GM12878 (cell line): ENCODE results near the gene PIK3R3. TPM values are rescaled to one million over a fixed set of nuclear protein-coding genes. Genes with fewer than 3 reads are reported as not detected.
A peak's percentile ranks its signal among the peaks of the same experiment; 100 is the strongest.

Experiments
- ATAC-seq: fragments of 200-7000 bp; cut with Tn5 transposase; 3 replicates; pipeline ENCODE4 v1.9.1; 2020; ENCODE audit warnings: mild to moderate bottlenecking, moderate library complexity
- BruUV-seq: library from RNA; stranded (reverse); fragments of 400-500 nt; replicated peaks from 2 replicates; lab custom pipeline; 2021; lab: Mats Ljungman, UMichigan
- CTCF ChIA-PET: fragments of 300-600 bp; sonication (Branson Sonifier 250); formaldehyde crosslinking; extraction: SDS; loops from one replicate; lab custom pipeline; 2021; ENCODE audit warnings: inconsistent platforms; lab: Yijun Ruan, JAX
- POLR2A ChIA-PET: fragments of 350-600 bp; formaldehyde crosslinking; extraction: SDS; loops from one replicate; lab custom pipeline; 2021; ENCODE audit warnings: inconsistent platforms; lab: Charles Lee
- RAD21 ChIA-PET: fragments of 300-600 bp; sonication (Branson Sonifier 250); formaldehyde crosslinking; loops from one replicate; lab custom pipeline; 2023; ENCODE audit warnings: antibody characterized with exemption; ENCODE audit not compliant: unreplicated experiment; lab: Charles Lee
- SMC1A ChIA-PET: fragments of 300-600 bp; sonication (Branson Sonifier 250); formaldehyde crosslinking; loops from one replicate; lab custom pipeline; 2023; ENCODE audit not compliant: unreplicated experiment, uncharacterized antibody; lab: Charles Lee
- DNase-seq: peaks from one replicate; pipeline ENCODE4 v3.0.0-alpha.2; 2011; ENCODE audit warnings: low read depth, low spot score
- FAIRE-seq: peaks from 3 replicates; lab custom pipeline; 2011; peaks lifted over from hg19 to GRCh38; lab: Jason Lieb, UNC
- H2AFZ ChIP-seq: 2 replicates; pipeline ENCODE4 v1.6.0; 2011; ENCODE audit warnings: low read depth, low read length, control low read depth; ENCODE audit not compliant: control insufficient read depth
- H3K27ac ChIP-seq: 2 replicates; pipeline ENCODE4 v1.5.1; 2011; ENCODE audit warnings: control low read depth; ENCODE audit not compliant: control insufficient read depth, insufficient read depth
- H3K27me3 ChIP-seq, 2 experiments: replicated peaks in 1 of 2; 2 replicates each; pipeline versions ENCODE4 v1.6.0 to v1.6.1; 2011; ENCODE audit warnings: low read length in 1 of 2; ENCODE audit not compliant: control insufficient read depth in 2 of 2, insufficient read depth in 2 of 2
- H3K36me3 ChIP-seq, 2 experiments: 2 replicates each; pipeline ENCODE4 v1.5.1; 2011; ENCODE audit warnings: low read length in 1 of 2; ENCODE audit not compliant: control insufficient read depth in 2 of 2, insufficient read depth in 2 of 2
- H3K4me1 ChIP-seq: 2 replicates; pipeline ENCODE4 v1.6.1; 2011; ENCODE audit warnings: mild to moderate bottlenecking, low read length, moderate library complexity, mixed read lengths; ENCODE audit not compliant: control insufficient read depth, insufficient read depth
- H3K4me2 ChIP-seq: 2 replicates; pipeline ENCODE4 v1.6.0; 2011; ENCODE audit warnings: control low read depth; ENCODE audit not compliant: control insufficient read depth, insufficient read depth
- H3K4me3 ChIP-seq: fragments of 200-600 bp; sonication (generic); 2 replicates; pipeline ENCODE4 v1.5.1; 2016
- H3K79me2 ChIP-seq: 2 replicates; pipeline ENCODE4 v1.6.0; 2011; ENCODE audit warnings: low read length; ENCODE audit not compliant: control insufficient read depth, insufficient read depth
- H3K9ac ChIP-seq: 2 replicates; pipeline ENCODE4 v1.8.0; 2011; ENCODE audit warnings: low read length, control low read depth, mixed read lengths; ENCODE audit not compliant: control insufficient read depth, insufficient read depth
- H3K9me3 ChIP-seq: replicated peaks from 3 replicates; pipeline ENCODE4 v1.5.1; 2011; ENCODE audit warnings: mild to moderate bottlenecking, low read length; ENCODE audit not compliant: control insufficient read depth, insufficient read depth
- H4K20me1 ChIP-seq: 2 replicates; pipeline ENCODE4 v1.6.0; 2011; ENCODE audit not compliant: control insufficient read depth, insufficient read depth
- CHD2 ChIP-seq: IDR thresholded peaks from 2 replicates; pipeline ENCODE4 v1.6.1; 2011; ENCODE audit warnings: low read depth, low read length, improper control_type of control experiment, borderline replicate concordance
- EGR1 ChIP-seq, 2 experiments: IDR thresholded peaks; 1 replicate in 1 of 2; 2 replicates in 1 of 2; pipeline ENCODE4 v1.6.1; 2011 to 2012; ENCODE audit warnings: low read depth in 2 of 2, low read length in 2 of 2, borderline replicate concordance in 1 of 2, mild to moderate bottlenecking in 1 of 2, moderate library complexity in 1 of 2
- POLR2A ChIP-seq: IDR thresholded peaks from 2 replicates; pipeline ENCODE4 v1.6.1; 2011; ENCODE audit warnings: low read depth, mild to moderate bottlenecking, low read length
- WGBS: methylation state at CpG from one replicate; pipeline ENCODE4 v1.1.6; 2016; ENCODE audit warnings: low lambda C conversion rate; ENCODE audit not compliant: insufficient replicate concordance, insufficient coverage; ENCODE audit errors: missing lambda C conversion rate; 5-methylcytosine and 5-hydroxymethylcytosine counted together
- in situ Hi-C: fragments of 300-500 bp; cut with MboI; formaldehyde crosslinking; loops from 9 replicates; pipeline ENCODE4 v1.14.3; 2018; ENCODE audit warnings: mixed read lengths
- intact Hi-C: fragments of 100-400 bp; cut with micrococcal nuclease; formaldehyde crosslinking; loops from one replicate; pipeline ENCODE4 v1.14.2; 2022; ENCODE audit not compliant: unreplicated experiment
- polyA plus RNA-seq, 11 experiments: library from polyadenylated mRNA; depleted of rRNA in 4 of 11; unstranded in 6 of 11; stranded (reverse) in 5 of 11; fragments of >200 nt; fragmentation: Nextera tagmentation in 4 of 11; fragmentation: Illumina TruSeq in 1 of 11; extraction: Ambion mirVana in 4 of 11; extraction: Trizol in 1 of 11; gene quantifications; 1 replicate in 1 of 11; 2 replicates in 10 of 11; pipeline versions ENCODE4 v1.2.1 to v1.2.3, GENCODE V29; 2011 to 2016; ENCODE audit warnings: inconsistent platforms in 2 of 11, missing spikeins in 2 of 11, low read depth in 1 of 11
- total RNA-seq, 4 experiments: library from RNA; depleted of rRNA in 3 of 4; stranded (reverse); fragments of >200 nt in 3 of 4; fragmentation: Illumina TruSeq in 1 of 4; extraction: Trizol in 1 of 4; gene quantifications; 2 replicates each; pipeline versions ENCODE4 v1.2.1 to v1.2.3, GENCODE V29; 2013 to 2021
- TF ChIP-seq, protein P1 (sequence below): fragments of 150-350 bp; IDR thresholded peaks from 2 replicates; pipeline ENCODE4 v1.6.1; 2014; ENCODE audit warnings: mild to moderate bottlenecking, low read depth, low read length

The PIK3R3 gene
- total and polyA plus RNA-seq, 10 of the 15 experiments (the other 5 are each of a cell fraction or from before 2014, with no cell fraction given), result 4.8 to 27.0 (median 19.8) TPM

DNA sequence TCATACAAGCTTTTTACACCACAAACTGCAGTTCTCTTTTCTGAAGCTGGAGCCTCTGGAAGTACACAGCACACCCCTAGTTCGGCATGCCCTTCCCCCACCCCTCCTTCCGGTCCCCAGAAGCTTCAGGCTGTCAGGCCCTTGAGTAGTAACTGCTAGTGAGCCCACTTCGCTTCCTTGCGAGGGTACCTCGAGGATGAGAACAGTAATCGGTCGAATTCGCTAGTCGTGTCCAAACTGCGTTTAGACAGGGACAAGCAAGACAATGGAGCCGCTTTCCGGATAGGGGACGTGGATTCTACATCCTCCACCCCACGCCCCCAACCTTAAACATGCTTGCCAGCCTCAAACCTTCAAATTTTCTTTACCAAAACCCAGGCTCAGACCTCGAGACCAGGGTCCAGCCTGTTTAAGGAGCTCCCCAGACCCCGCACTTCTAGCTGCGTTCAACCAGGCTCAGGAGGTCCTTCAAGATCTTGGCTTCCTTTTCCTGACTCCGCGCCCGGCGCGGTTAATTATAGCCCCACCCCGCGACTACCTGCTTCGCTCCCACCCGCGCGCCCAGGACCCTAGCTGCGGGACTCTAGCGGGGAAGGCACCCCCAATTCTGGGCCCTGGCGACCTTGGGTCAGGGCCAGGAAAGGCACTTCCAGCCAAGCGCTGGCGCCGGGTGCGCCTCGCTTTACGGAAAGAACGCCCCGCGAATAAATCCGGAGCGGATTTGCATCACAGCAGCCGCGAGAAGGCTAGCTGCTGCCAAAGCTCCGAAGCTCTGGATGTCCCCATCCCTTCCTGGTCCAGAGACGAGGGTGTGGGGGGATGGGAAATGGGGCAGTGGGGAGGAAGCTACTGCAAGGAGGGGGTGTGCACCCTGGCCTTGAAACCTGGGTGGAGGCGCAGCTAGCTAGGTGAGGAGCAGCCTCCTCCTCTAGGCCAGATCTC, 34.4 kb upstream of the PIK3R3 start:
- in situ Hi-C loops, result no loop called here

More for the DNA sequence above, 34.4 kb upstream of the PIK3R3 start:
- Histone ChIP-seq H3K9me3 (no peaks in the 10 kb centered on the region), H4K20me1 (no peaks in the 10 kb centered on the region; the same call in 1 of the 2 replicates), H3K36me3 (no peaks in the 10 kb centered on the region), H3K9ac (peak overlapping the region; percentile 59), H3K27me3 (no peaks in the 10 kb centered on the region; a peak in 1 of 4 replicates), H3K79me2 (no peaks in the 10 kb centered on the region), H3K4me2 (peak overlapping the region; percentile 76), H2AFZ (peak overlapping the region; percentile 90), H3K4me3 (peak overlapping the region; percentile 61; the same call in 1 of the 2 replicates), H3K27ac (no peak overlapping the region), H3K4me1 (peaks cover 15% of the 10 kb centered on the region)
- intact Hi-C loops, result no loop called here
- ChIA-PET RAD21 (interaction anchor here (0.5 to 1.8 kb wide), 5 partner anchors 32 to 93 kb away, joined by 3 to 5 read pairs (median 4); no protein-coding TSS in a partner anchor), POLR2A (interaction anchor here (1.5 to 1.7 kb wide), 2 partner anchors 9 to 43 kb away, joined by 5 read pairs; no protein-coding TSS in a partner anchor), CTCF (interaction anchor here (0.6 to 1.3 kb wide), 6 partner anchors 9 to 203 kb away, joined by 3 to 6 read pairs (median 3); no protein-coding TSS in a partner anchor), SMC1A (interaction anchor here (0.6 to 1.4 kb wide), 6 partner anchors 12 to 1131 kb away, joined by 3 read pairs; no protein-coding TSS in a partner anchor)
- WGBS, result 14% methylated on average over 47 of the region's 47 CpGs
- BruUV-seq, result no TSS peak
- DNase-seq (no peak), ATAC-seq (peak; percentile 44), FAIRE-seq (no peak)
- TF ChIP-seq EGR1 (IDR thresholded peaks at IDR 0.05; ENCODE audit: borderline replicate concordance in 1 of 2, low read depth in 2 of 2, low read length in 2 of 2) (no peak), POLR2A (peak; percentile 58), CHD2 (no peak)
- TF ChIP-seq, protein P1, sequence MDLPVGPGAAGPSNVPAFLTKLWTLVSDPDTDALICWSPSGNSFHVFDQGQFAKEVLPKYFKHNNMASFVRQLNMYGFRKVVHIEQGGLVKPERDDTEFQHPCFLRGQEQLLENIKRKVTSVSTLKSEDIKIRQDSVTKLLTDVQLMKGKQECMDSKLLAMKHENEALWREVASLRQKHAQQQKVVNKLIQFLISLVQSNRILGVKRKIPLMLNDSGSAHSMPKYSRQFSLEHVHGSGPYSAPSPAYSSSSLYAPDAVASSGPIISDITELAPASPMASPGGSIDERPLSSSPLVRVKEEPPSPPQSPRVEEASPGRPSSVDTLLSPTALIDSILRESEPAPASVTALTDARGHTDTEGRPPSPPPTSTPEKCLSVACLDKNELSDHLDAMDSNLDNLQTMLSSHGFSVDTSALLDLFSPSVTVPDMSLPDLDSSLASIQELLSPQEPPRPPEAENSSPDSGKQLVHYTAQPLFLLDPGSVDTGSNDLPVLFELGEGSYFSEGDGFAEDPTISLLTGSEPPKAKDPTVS, result no peak
- TF ChIP-seq, all 136 proteins: peak for 1
